ENCODE data around the gene PPIP5K2. TPM values are rescaled to one million over a fixed set of nuclear protein-coding genes. Genes with fewer than 3 reads are reported as not detected.

Gene PPIP5K2
- total RNA-seq, 6 experiments from 2014 or later = 19.4 to 30.6 (median 26.3) TPM

DNA sequence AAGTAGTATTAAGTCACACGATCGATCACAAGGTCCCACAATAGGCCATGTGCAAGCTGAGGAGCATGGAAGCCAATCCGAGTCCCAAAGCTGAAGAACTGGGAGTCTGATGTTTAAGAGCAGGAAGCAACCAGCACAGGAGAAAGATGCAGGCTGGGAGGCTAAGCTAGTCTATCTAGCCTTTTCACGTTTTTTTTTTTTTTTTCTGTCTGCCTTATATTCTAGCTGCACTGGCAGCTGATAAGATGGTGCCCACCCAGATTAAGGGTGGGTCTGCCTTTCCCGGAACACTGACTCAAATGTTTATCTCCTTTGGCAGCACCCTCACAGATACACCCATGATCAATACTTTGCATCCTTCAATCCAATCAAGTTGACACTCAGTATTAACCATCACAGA is 6.5 kb downstream of the PPIP5K2 start:
- ATAC-seq (no peak), DNase-seq (no peak)
- WGBS (ENCODE audit: insufficient coverage, low coverage, low lambda C conversion rate, missing lambda C conversion rate) = 84% methylated on average over 5 of the region's 5 CpGs
- no peak overlapping the region for H3K27ac ChIP-seq
- H3K9me3 ChIP-seq = no peaks in the 10 kb centered on the region
- no peak overlapping the region for H3K4me3 ChIP-seq
- H3K36me3 ChIP-seq = no peaks in the 10 kb centered on the region
- peaks cover 0 to 3% (median 0%) of the 10 kb centered on the region in 4 donors for H3K4me1 ChIP-seq
- intact Hi-C loops (cut with DNase I) = no loop called here
- no peaks in the 10 kb centered on the region for H3K27me3 ChIP-seq
- no peak for TF ChIP-seq POLR2A (IDR thresholded peaks at IDR 0.05)
- TF ChIP-seq, protein P1, sequence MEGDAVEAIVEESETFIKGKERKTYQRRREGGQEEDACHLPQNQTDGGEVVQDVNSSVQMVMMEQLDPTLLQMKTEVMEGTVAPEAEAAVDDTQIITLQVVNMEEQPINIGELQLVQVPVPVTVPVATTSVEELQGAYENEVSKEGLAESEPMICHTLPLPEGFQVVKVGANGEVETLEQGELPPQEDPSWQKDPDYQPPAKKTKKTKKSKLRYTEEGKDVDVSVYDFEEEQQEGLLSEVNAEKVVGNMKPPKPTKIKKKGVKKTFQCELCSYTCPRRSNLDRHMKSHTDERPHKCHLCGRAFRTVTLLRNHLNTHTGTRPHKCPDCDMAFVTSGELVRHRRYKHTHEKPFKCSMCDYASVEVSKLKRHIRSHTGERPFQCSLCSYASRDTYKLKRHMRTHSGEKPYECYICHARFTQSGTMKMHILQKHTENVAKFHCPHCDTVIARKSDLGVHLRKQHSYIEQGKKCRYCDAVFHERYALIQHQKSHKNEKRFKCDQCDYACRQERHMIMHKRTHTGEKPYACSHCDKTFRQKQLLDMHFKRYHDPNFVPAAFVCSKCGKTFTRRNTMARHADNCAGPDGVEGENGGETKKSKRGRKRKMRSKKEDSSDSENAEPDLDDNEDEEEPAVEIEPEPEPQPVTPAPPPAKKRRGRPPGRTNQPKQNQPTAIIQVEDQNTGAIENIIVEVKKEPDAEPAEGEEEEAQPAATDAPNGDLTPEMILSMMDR (IDR thresholded peaks at IDR 0.05) = no peak

DNA sequence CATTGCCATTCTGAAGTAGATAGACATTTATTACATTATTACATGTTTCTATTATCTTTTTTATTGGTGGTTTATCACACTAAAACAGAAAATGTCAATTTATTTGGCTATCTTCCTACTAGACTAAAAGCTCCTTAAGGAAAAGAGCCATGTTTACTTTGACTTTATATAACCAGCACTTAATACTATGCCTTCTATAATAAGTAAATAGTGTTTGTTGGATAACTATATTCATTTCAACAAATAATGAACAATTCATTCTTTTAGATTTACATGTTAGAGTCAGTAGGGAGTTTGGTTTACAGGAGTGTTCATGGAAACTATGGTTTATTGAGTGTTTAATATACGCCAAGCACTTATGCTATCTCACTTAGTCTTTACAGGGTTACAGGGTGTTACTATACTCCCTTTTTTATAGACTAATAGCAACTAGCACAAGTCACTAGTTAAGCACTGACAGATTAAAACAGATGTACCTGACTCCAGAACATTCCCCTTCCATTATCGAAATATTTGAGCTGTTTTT is 7.3 kb downstream of the PPIP5K2 start:
- H3K4me3 ChIP-seq = no peak overlapping the region
- no peaks in the 10 kb centered on the region for H3K4me1 ChIP-seq
- ATAC-seq (no peak), DNase-seq (no peak)
- no peaks in the 10 kb centered on the region for H3K9me3 ChIP-seq
- no peaks in the 10 kb centered on the region for H3K36me3 ChIP-seq
- TF ChIP-seq, protein P1 (IDR thresholded peaks at IDR 0.05) = no peak
- TF ChIP-seq POLR2A (IDR thresholded peaks at IDR 0.05) = no peak
- intact Hi-C loops (cut with DNase I) = no loop called here
- H3K27ac ChIP-seq = no peak overlapping the region
- H3K27me3 ChIP-seq = no peaks in the 10 kb centered on the region
- WGBS (ENCODE audit: insufficient coverage, low coverage, low lambda C conversion rate, missing lambda C conversion rate) = 96% methylated on average over 2 of the region's 2 CpGs

DNA sequence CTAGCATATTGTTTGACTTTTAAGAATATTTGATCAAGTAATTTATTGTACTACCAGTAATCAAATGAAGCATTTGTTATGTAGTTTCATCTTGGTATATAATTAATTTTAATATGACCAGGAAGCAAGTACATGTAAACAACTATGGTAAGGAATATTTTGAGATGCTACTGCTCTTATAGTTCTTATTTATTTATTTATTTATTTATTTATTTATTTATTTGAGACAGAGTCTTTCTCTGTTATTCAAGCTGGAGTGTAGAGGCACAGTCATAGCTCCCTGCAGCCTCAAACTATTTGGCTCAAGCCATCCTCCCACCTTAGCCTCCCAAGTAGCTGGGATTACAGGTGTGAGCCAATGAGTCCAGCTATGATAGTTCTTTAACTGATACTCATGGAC is 8.1 kb downstream of the PPIP5K2 start:
- ATAC-seq = no peak
- H3K4me1 ChIP-seq = peaks cover 0 to 6% (median 0%) of the 10 kb centered on the region in 4 donors
- H3K27ac ChIP-seq = no peak overlapping the region
- TF ChIP-seq, protein P1 (IDR thresholded peaks at IDR 0.05) = no peak
- TF ChIP-seq POLR2A (IDR thresholded peaks at IDR 0.05) = no peak
- H3K36me3 ChIP-seq = no peaks in the 10 kb centered on the region
- intact Hi-C loops (cut with DNase I) = no loop called here
- H3K9me3 ChIP-seq = no peaks in the 10 kb centered on the region
- DNase-seq = no peak
- no peaks in the 10 kb centered on the region for H3K27me3 ChIP-seq
- H3K4me3 ChIP-seq = no peak overlapping the region

DNA sequence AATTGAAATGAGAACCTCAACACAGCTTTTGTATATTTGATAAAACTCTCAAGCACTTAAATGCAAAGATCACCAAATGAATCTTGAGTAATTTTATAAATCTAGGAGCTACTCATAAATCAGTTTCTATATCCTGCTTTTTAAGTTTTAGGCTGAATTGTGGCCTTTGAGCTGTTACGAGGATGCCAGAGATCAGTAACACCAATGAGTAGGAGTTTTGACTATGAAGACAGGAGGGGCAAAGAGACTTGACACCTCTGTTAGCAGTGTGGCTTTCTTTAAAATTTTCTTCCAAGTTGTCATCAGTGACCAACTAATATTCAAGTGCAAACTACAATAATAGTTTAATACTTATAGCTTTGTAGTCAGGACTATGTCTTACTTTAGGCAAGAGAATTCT is 12.6 kb downstream of the PPIP5K2 start:
- Histone ChIP-seq H3K4me1 (peaks cover 0 to 12% (median 0%) of the 10 kb centered on the region in 4 donors), H3K27ac (peak overlapping the region in 2 of 3 donors; percentile 6 to 19), H3K36me3 (no peaks in the 10 kb centered on the region), H3K27me3 (no peaks in the 10 kb centered on the region), H3K4me3 (no peak overlapping the region), H3K9me3 (no peaks in the 10 kb centered on the region)
- ATAC-seq (peak; percentile 60 to 82 (median 74)), DNase-seq (no peak)
- intact Hi-C loops (cut with DNase I) = no loop called here
- 31% methylated on average over 1 of the region's 1 CpG for WGBS (ENCODE audit: insufficient coverage, low coverage, low lambda C conversion rate, missing lambda C conversion rate)
- TF ChIP-seq, protein P1 (IDR thresholded peaks at IDR 0.05) = no peak

DNA sequence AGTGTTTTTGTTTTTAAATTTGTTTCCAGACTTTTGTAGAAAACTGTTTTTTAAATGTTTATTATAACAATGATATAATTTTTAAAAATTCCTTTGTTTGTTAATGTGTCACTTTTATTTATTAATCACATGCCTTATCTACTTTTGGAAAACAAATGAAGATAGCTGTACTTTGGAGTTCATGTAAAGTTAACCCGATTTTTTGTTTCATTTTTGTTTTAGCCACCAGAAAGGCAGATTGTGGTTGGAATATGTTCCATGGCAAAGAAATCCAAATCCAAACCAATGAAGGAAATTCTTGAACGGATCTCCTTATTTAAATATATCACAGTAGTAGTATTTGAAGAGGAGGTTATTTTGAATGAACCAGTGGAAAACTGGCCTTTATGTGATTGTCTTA is 13.1 kb downstream of the PPIP5K2 start:
- no peaks in the 10 kb centered on the region for H3K9me3 ChIP-seq
- ATAC-seq (peak in 3 of 4 donors; percentile 59 to 83 (median 60)), DNase-seq (no peak)
- TF ChIP-seq POLR2A (IDR thresholded peaks at IDR 0.05) = no peak
- TF ChIP-seq, protein P1 (IDR thresholded peaks at IDR 0.05) = no peak
- no peaks in the 10 kb centered on the region for H3K27me3 ChIP-seq
- no peaks in the 10 kb centered on the region for H3K36me3 ChIP-seq
- intact Hi-C loops (cut with DNase I) = no loop called here
- H3K4me1 ChIP-seq = peaks cover 0 to 12% (median 0%) of the 10 kb centered on the region in 4 donors
- H3K27ac ChIP-seq = peak overlapping the region in 2 of 3 donors; percentile 6 to 19
- H3K4me3 ChIP-seq = no peak overlapping the region
- 22% methylated on average over 2 of the region's 2 CpGs for WGBS (ENCODE audit: insufficient coverage, low coverage, low lambda C conversion rate, missing lambda C conversion rate)

All from right lobe of liver (tissue), 6 donors.